HFFc6 (cell line): ENCODE data around the gene SPRED2. TPM values are rescaled to one million over a fixed set of nuclear protein-coding genes. Genes with fewer than 3 reads are reported as not detected.

Experiments used
- DNase-seq: peaks from one replicate; pipeline ENCODE4 v3.0.0-alpha.2; 2018
- H3K27ac Mint-ChIP-seq: 2 replicates; pipeline ENCODE4 v1.8.0; 2020; ENCODE audit warnings: mild to moderate bottlenecking, mixed read lengths
- H3K27me3 Mint-ChIP-seq: 2 replicates; pipeline ENCODE4 v1.8.0; 2021; ENCODE audit warnings: mild to moderate bottlenecking, moderate library complexity, mixed read lengths; ENCODE audit not compliant: insufficient read depth
- H3K36me3 Mint-ChIP-seq: 2 replicates; pipeline ENCODE4 v1.8.0; 2021; ENCODE audit warnings: low read depth, mixed read lengths
- H3K4me1 Mint-ChIP-seq: 2 replicates; pipeline ENCODE4 v1.8.0; 2020; ENCODE audit warnings: low read depth, mixed read lengths
- H3K4me3 Mint-ChIP-seq: 2 replicates; pipeline ENCODE4 v1.8.0; 2020; ENCODE audit warnings: mild to moderate bottlenecking, moderate library complexity, mixed read lengths
- H3K9me3 Mint-ChIP-seq: 2 replicates; pipeline ENCODE4 v1.8.0; 2020; ENCODE audit warnings: mild to moderate bottlenecking, mixed read lengths
- total RNA-seq, 6 experiments: library from RNA; stranded (reverse); fragmentation: NEBNext Ultra II Directional; extraction: Animal tissue kit (Norgen Biotek cat#: 25700); gene quantifications; 2 replicates in 1 of 6; 3 replicates in 5 of 6; pipeline ENCODE4 v1.2.3, GENCODE V29; 2021
- TF ChIP-seq, protein P1 (sequence below): fragments of 200-600 bp; sonication (generic); IDR thresholded peaks from 2 replicates; pipeline ENCODE4 v1.5.0; 2021; ENCODE audit warnings: antibody characterized with exemption, mild to moderate bottlenecking

The SPRED2 gene
- total RNA-seq, 6 experiments from 2014 or later: 28.7 to 38.5 (median 33.3) TPM

DNA sequence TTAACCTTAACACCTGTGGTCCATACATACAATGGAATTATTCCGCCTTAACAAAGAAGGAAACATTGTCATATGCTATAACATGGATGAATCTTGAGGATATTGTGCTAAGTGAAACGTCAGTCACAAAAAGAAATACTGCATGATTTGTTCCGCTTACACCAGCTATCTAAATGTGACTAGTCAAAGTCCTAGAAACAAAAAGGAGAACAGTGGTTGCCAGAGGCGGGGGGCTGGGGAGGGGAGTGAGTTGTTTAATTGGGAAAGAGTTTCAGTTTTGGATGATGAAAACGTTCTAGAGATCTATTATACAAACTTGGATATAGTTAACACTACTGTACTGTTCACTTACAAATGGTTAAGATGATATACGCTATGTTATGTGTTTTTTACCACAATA is 72.0 kb downstream of the SPRED2 start:
- peaks cover 86% of the 10 kb centered on the region for H3K4me1 Mint-ChIP-seq
- H3K27ac Mint-ChIP-seq: peak overlapping the region; percentile 90
- TF ChIP-seq, protein P1, sequence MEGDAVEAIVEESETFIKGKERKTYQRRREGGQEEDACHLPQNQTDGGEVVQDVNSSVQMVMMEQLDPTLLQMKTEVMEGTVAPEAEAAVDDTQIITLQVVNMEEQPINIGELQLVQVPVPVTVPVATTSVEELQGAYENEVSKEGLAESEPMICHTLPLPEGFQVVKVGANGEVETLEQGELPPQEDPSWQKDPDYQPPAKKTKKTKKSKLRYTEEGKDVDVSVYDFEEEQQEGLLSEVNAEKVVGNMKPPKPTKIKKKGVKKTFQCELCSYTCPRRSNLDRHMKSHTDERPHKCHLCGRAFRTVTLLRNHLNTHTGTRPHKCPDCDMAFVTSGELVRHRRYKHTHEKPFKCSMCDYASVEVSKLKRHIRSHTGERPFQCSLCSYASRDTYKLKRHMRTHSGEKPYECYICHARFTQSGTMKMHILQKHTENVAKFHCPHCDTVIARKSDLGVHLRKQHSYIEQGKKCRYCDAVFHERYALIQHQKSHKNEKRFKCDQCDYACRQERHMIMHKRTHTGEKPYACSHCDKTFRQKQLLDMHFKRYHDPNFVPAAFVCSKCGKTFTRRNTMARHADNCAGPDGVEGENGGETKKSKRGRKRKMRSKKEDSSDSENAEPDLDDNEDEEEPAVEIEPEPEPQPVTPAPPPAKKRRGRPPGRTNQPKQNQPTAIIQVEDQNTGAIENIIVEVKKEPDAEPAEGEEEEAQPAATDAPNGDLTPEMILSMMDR: no peak
- H3K9me3 Mint-ChIP-seq: no peaks in the 10 kb centered on the region
- H3K27me3 Mint-ChIP-seq: peaks cover 2% of the 10 kb centered on the region; the same call in 1 of the 2 replicates
- peaks cover 4% of the 10 kb centered on the region; the same call in 1 of the 2 replicates for H3K36me3 Mint-ChIP-seq
- no peak overlapping the region for H3K4me3 Mint-ChIP-seq
- DNase-seq: no peak

DNA sequence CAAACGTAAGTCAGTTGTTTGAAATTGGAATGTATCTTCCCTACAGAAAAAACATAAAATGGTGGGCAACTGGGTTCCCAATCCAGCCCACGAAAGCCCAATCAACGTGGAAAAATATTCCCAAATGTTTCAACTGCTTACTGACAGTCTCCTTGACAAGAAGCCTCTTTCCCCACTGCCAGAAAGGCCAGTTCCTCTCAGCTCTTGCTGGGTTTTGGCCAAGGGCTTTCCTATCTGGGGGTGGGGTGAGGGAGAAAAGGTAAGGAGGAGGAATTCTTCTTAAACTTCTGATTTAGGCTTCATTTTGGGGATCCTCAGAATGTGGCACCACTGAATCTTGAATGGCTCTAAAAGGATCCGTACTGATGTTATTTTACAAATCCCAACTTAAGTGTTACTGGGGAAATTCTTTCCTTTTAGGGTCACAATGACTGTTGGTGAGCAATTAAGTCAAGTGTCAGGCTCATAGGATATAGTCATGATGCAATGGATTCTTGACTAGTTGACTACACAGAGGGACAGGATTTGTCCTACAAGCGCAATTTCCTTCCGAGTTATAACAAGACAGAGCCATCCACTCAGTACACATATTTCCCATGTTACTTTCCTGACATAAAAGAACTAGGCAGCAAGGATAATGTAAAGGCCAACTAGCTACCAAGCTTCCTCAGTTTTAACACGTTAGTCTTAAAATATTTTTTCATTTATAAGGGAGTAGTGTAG is 73.6 kb downstream of the SPRED2 start:
- Mint-ChIP-seq H3K27me3 (peaks cover 2% of the 10 kb centered on the region; the same call in 1 of the 2 replicates), H3K4me1 (peaks cover 81% of the 10 kb centered on the region), H3K27ac (peak overlapping the region; percentile 90), H3K9me3 (no peaks in the 10 kb centered on the region), H3K36me3 (peaks cover 1% of the 10 kb centered on the region; the same call in 1 of the 2 replicates), H3K4me3 (peak overlapping the region; percentile 69)
- TF ChIP-seq, protein P1: no peak
- no peak for DNase-seq

DNA sequence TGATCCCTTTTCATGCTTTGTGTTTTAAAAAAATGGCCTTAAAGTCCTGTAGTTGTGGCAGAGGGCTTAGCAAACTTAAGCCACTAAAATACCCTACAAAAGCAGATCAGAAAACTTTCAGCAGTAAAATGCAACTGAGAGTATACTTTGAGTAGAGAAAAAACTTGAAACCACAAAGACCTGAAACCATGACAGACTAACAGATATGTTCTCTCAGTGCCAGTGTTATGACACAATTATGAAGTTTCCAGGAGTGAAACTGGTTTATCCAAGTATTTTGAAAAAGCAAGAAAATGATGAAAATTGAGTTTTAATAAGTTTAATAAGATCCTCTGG is 74.5 kb downstream of the SPRED2 start:
- TF ChIP-seq, protein P1: no peak
- Mint-ChIP-seq H3K27ac (peak overlapping the region; percentile 90), H3K36me3 (no peaks in the 10 kb centered on the region), H3K27me3 (no peaks in the 10 kb centered on the region), H3K4me3 (peak overlapping the region; percentile 69), H3K4me1 (peaks cover 74% of the 10 kb centered on the region), H3K9me3 (no peaks in the 10 kb centered on the region)
- DNase-seq: no peak

DNA sequence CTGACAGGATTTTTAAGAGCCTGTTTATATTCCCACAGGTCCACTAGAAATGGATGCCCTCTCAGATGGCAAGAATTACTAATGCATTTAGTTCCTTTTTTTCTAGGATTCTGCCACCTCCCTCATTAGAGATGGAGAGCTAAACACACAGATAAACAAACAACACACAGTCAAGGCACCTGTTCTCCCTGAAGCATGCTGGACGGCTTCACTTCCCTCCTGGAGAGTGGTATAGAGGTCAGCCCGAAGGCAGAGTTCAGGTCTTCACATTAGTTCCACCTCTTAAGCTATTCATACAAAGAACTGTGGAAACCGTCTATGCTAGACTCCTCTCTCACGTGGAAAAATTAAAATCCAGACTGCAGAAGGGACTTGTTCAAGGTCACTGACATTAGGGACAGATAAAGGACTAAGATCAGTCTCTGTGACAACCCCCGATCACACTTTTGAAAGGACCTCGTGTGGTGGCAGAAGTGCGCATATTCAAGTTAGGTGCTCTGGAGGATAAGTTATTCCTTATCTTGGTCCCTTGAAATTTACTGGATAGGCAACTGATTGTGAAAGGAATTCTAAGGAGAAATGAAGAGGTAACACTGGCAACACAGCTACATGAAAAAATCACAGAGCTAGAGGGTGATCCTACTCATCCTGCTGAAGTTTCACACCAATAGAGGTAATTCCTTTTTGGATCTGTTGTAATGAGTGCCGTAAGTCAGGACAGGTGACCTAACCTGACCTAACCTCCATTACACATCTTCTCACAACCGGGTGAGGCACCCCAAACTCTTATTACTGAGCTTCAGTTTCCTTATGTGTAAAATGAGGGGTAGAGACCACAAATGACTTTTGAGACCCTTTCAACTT is 75.1 kb downstream of the SPRED2 start:
- DNase-seq: no peak
- Mint-ChIP-seq H3K4me3 (peak overlapping the region; percentile 69; the same call in 1 of the 2 replicates), H3K36me3 (no peaks in the 10 kb centered on the region), H3K27ac (peak overlapping the region; percentile 90), H3K4me1 (peaks cover 74% of the 10 kb centered on the region), H3K9me3 (no peaks in the 10 kb centered on the region), H3K27me3 (no peaks in the 10 kb centered on the region)
- TF ChIP-seq, protein P1: no peak

DNA sequence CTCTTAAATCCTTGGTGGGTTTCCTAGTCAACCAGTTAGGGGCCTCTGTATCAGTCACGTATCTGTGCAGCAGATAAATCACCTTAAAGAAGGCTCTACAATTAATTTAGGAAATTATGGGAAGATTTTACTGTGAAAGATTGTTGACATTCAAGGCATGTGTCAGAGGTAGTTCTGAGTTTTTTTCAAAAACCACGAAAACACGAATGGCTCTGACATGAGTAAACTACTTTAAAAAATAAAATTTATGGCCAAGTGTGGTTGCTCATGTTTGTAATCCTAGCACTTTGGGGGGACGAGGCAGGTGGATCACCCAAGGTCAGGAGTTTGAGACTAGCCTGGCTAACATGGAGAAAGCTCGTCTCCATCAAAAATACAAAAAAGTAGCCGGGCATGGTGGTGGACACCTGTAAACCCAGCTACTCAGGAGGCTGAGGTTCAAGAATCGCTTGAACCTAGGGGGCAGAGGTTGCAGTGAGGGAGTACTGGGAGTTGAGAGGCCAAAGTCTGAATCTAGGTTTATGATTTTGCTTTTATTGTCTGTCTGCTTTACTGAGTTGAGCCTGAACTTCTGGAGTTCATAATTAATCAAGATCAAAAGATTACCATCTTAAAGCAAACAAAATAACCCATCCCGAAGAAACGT is 77.1 kb downstream of the SPRED2 start:
- peaks cover 74% of the 10 kb centered on the region for H3K4me1 Mint-ChIP-seq
- TF ChIP-seq, protein P1: no peak
- no peaks in the 10 kb centered on the region for H3K36me3 Mint-ChIP-seq
- H3K4me3 Mint-ChIP-seq: no peak overlapping the region
- no peaks in the 10 kb centered on the region for H3K27me3 Mint-ChIP-seq
- peak; percentile 41 for DNase-seq
- no peaks in the 10 kb centered on the region for H3K9me3 Mint-ChIP-seq
- no peak overlapping the region for H3K27ac Mint-ChIP-seq
